DND-41 (cell line): Measurements from ENCODE around the gene IVL.

Experiments used
- ATAC-seq: fragments of 200-7000 bp; cut with Tn5 transposase; 3 replicates; pipeline ENCODE4 v1.9.1; 2021; ENCODE audit warnings: low read depth; ENCODE audit not compliant: insufficient read depth
- DNase-seq: peaks from one replicate; pipeline ENCODE4 v3.0.0-alpha.2; 2020
- H2AFZ ChIP-seq: 2 replicates; pipeline ENCODE4 v1.6.0; 2012; ENCODE audit warnings: low read depth, low read length
- H3K27ac ChIP-seq: 2 replicates; pipeline ENCODE4 v1.5.1; 2012; ENCODE audit warnings: low read length, inconsistent platforms
- H3K27me3 ChIP-seq: fragments of 200-600 bp; sonication (generic); 2 replicates; pipeline ENCODE4 v1.6.0; 2012; ENCODE audit warnings: low read length, mild to moderate bottlenecking, inconsistent platforms; ENCODE audit not compliant: insufficient read depth, poor library complexity
- H3K36me3 ChIP-seq: 2 replicates; pipeline ENCODE4 v1.5.1; 2012; ENCODE audit warnings: low read length, inconsistent platforms; ENCODE audit not compliant: insufficient read depth
- H3K4me1 ChIP-seq: 2 replicates; pipeline ENCODE4 v1.5.1; 2012; ENCODE audit warnings: mild to moderate bottlenecking, low read length; ENCODE audit not compliant: insufficient read depth
- H3K4me2 ChIP-seq: 2 replicates; pipeline ENCODE4 v1.6.0; 2012; ENCODE audit warnings: mild to moderate bottlenecking, moderate library complexity, low read length, inconsistent platforms; ENCODE audit not compliant: insufficient read depth
- H3K4me3 ChIP-seq, 2 experiments: fragments of 200-600 bp in 1 of 2; shearing (Covaris generic) in 1 of 2; 2 replicates each; pipeline ENCODE4 v1.5.1; 2012 to 2016; ENCODE audit warnings: inconsistent platforms in 2 of 2, low read length in 2 of 2, mild to moderate bottlenecking in 2 of 2, low read depth in 1 of 2, moderate library complexity in 1 of 2
- H3K79me2 ChIP-seq: 2 replicates; pipeline ENCODE4 v1.6.0; 2012; ENCODE audit warnings: low read length, inconsistent platforms; ENCODE audit not compliant: insufficient read depth
- H3K9ac ChIP-seq: 2 replicates; pipeline ENCODE4 v1.6.0; 2012; ENCODE audit warnings: low read depth, mild to moderate bottlenecking, inconsistent platforms, low read length, moderate library complexity
- H3K9me3 ChIP-seq: 2 replicates; pipeline ENCODE4 v1.5.1; 2012; ENCODE audit warnings: low read length, moderate library complexity, mild to moderate bottlenecking, inconsistent platforms; ENCODE audit not compliant: insufficient read depth, severe bottlenecking
- H4K20me1 ChIP-seq: 2 replicates; pipeline ENCODE4 v1.6.0; 2012; ENCODE audit warnings: low read length; ENCODE audit not compliant: insufficient read depth
- CTCF ChIP-seq: IDR thresholded peaks from 2 replicates; pipeline ENCODE4 v1.5.1; 2012; ENCODE audit warnings: borderline replicate concordance, low read length, moderate library complexity, mild to moderate bottlenecking; ENCODE audit not compliant: poor library complexity, severe bottlenecking; ENCODE audit errors: extremely low read depth
- EZH2 ChIP-seq: IDR thresholded peaks from 3 replicates; pipeline ENCODE4 v1.6.1; 2012; ENCODE audit warnings: borderline replicate concordance, low read depth, mild to moderate bottlenecking, moderate library complexity, low read length, inconsistent platforms; ENCODE audit not compliant: severe bottlenecking

Gene IVL

GRCh38 chr1:152861374-152861773, 47.0 kb upstream of the IVL start:
- H3K9ac ChIP-seq = no peak overlapping the region
- no peak for ATAC-seq
- no peak for DNase-seq
- TF ChIP-seq EZH2 (no peak), CTCF (no peak)
- H3K4me3 ChIP-seq = no peak overlapping the region
- no peaks in the 10 kb centered on the region for H3K4me1 ChIP-seq
- no peaks in the 10 kb centered on the region for H4K20me1 ChIP-seq
- H3K27ac ChIP-seq = no peak overlapping the region
- H3K4me2 ChIP-seq = no peak overlapping the region
- H3K36me3 ChIP-seq = no peaks in the 10 kb centered on the region
- H3K27me3 ChIP-seq = peaks cover 27% of the 10 kb centered on the region
- no peaks in the 10 kb centered on the region for H3K79me2 ChIP-seq
- H3K9me3 ChIP-seq = no peaks in the 10 kb centered on the region
- no peak overlapping the region for H2AFZ ChIP-seq

- Histone ChIP-seq H3K9me3 (no peaks in the 10 kb centered on the region), H3K4me1 (no peaks in the 10 kb centered on the region), H3K4me2 (no peak overlapping the region), H2AFZ (no peak overlapping the region), H3K27ac (no peak overlapping the region), H3K79me2 (no peaks in the 10 kb centered on the region), H4K20me1 (no peaks in the 10 kb centered on the region), H3K36me3 (no peaks in the 10 kb centered on the region), H3K27me3 (peaks cover 27% of the 10 kb centered on the region), H3K4me3 (no peak overlapping the region), H3K9ac (no peak overlapping the region)
- DNase-seq = no peak
- no peak for TF ChIP-seq CTCF
- TF ChIP-seq EZH2 = no peak
- ATAC-seq = no peak
These were observed 43.9 kb upstream of the IVL start for GRCh38 chr1:152864443-152864842.

- no peak overlapping the region for H3K4me3 ChIP-seq
- H4K20me1 ChIP-seq = peaks cover 4% of the 10 kb centered on the region; the same call in 1 of the 2 replicates
- peaks cover 17% of the 10 kb centered on the region for H3K27me3 ChIP-seq
- H3K9ac ChIP-seq = no peak overlapping the region
- H3K27ac ChIP-seq = no peak overlapping the region
- H3K4me1 ChIP-seq = no peaks in the 10 kb centered on the region
- H3K4me2 ChIP-seq = no peak overlapping the region
- no peaks in the 10 kb centered on the region for H3K79me2 ChIP-seq
- no peak for DNase-seq
- TF ChIP-seq EZH2 = no peak
- TF ChIP-seq CTCF = no peak
- no peaks in the 10 kb centered on the region for H3K36me3 ChIP-seq
- no peak overlapping the region for H2AFZ ChIP-seq
- no peak for ATAC-seq
- no peaks in the 10 kb centered on the region for H3K9me3 ChIP-seq
These were observed 42.0 kb upstream of the IVL start for GRCh38 chr1:152866321-152866720.

GRCh38 chr1:152869808-152870419, 38.4 kb upstream of the IVL start:
- Histone ChIP-seq H3K4me2 (no peak overlapping the region), H3K4me1 (no peaks in the 10 kb centered on the region), H3K79me2 (no peaks in the 10 kb centered on the region), H3K9me3 (no peaks in the 10 kb centered on the region), H3K4me3 (no peak overlapping the region), H2AFZ (no peak overlapping the region), H3K36me3 (no peaks in the 10 kb centered on the region), H4K20me1 (peaks cover 4% of the 10 kb centered on the region; the same call in 1 of the 2 replicates), H3K27ac (no peak overlapping the region), H3K9ac (no peak overlapping the region), H3K27me3 (peaks cover 10% of the 10 kb centered on the region)
- peak; percentile 69 for DNase-seq
- peak; percentile 86 for ATAC-seq
- TF ChIP-seq CTCF = peak; percentile 90
- no peak for TF ChIP-seq EZH2
